Adipocyte (in vitro differentiated cells): Measurements from ENCODE around the gene IRX2.

Experiments used
- DNase-seq: peaks from one replicate; pipeline ENCODE4 v3.0.0-alpha.2; 2015; ENCODE audit warnings: low read depth
- H3K27me3 ChIP-seq: replicated peaks from 2 replicates; pipeline ENCODE4 v1.7.0; 2013; ENCODE audit warnings: mild to moderate bottlenecking, low read length, moderate library complexity; ENCODE audit not compliant: control insufficient read depth, insufficient read depth
- H3K36me3 ChIP-seq: 2 replicates; pipeline ENCODE4 v1.7.0; 2013; ENCODE audit warnings: low read length, mild to moderate bottlenecking, moderate library complexity; ENCODE audit not compliant: control insufficient read depth, insufficient read depth, severe bottlenecking
- H3K4me1 ChIP-seq: 2 replicates; pipeline ENCODE4 v1.7.0; 2013; ENCODE audit warnings: mild to moderate bottlenecking, low read length, moderate library complexity; ENCODE audit not compliant: control insufficient read depth, insufficient read depth
- H3K4me3 ChIP-seq: 2 replicates; pipeline ENCODE4 v1.7.0; 2013; ENCODE audit warnings: mild to moderate bottlenecking, low read length, moderate library complexity
- H3K9ac ChIP-seq: 2 replicates; pipeline ENCODE4 v1.7.0; 2013; ENCODE audit warnings: mild to moderate bottlenecking, low read length, moderate library complexity
- H3K9me3 ChIP-seq: 2 replicates; pipeline ENCODE4 v1.7.0; 2013; ENCODE audit warnings: mild to moderate bottlenecking, low read length, moderate library complexity; ENCODE audit not compliant: control insufficient read depth

The IRX2 gene

GRCh38 chr5:2708751-2709150 is 42.7 kb downstream of the IRX2 start:
- Histone ChIP-seq H3K4me1 (no peaks in the 10 kb centered on the region), H3K9me3 (no peaks in the 10 kb centered on the region), H3K4me3 (no peak overlapping the region), H3K9ac (no peak overlapping the region), H3K36me3 (no peaks in the 10 kb centered on the region), H3K27me3 (peaks cover 27% of the 10 kb centered on the region)
- no peak for DNase-seq

- Histone ChIP-seq H3K4me1 (no peaks in the 10 kb centered on the region), H3K9me3 (no peaks in the 10 kb centered on the region), H3K36me3 (no peaks in the 10 kb centered on the region), H3K27me3 (peaks cover 23% of the 10 kb centered on the region), H3K4me3 (no peak overlapping the region), H3K9ac (no peak overlapping the region)
- no peak for DNase-seq
These were observed 43.3 kb downstream of the IRX2 start for GRCh38 chr5:2708132-2708531.

- H3K36me3 ChIP-seq: no peaks in the 10 kb centered on the region
- DNase-seq: no peak
- H3K4me3 ChIP-seq: no peak overlapping the region
- H3K9me3 ChIP-seq: no peaks in the 10 kb centered on the region
- peaks cover 16% of the 10 kb centered on the region for H3K27me3 ChIP-seq
- H3K9ac ChIP-seq: no peak overlapping the region
- H3K4me1 ChIP-seq: no peaks in the 10 kb centered on the region
These were observed 45.6 kb downstream of the IRX2 start for GRCh38 chr5:2705861-2706260.

DNA sequence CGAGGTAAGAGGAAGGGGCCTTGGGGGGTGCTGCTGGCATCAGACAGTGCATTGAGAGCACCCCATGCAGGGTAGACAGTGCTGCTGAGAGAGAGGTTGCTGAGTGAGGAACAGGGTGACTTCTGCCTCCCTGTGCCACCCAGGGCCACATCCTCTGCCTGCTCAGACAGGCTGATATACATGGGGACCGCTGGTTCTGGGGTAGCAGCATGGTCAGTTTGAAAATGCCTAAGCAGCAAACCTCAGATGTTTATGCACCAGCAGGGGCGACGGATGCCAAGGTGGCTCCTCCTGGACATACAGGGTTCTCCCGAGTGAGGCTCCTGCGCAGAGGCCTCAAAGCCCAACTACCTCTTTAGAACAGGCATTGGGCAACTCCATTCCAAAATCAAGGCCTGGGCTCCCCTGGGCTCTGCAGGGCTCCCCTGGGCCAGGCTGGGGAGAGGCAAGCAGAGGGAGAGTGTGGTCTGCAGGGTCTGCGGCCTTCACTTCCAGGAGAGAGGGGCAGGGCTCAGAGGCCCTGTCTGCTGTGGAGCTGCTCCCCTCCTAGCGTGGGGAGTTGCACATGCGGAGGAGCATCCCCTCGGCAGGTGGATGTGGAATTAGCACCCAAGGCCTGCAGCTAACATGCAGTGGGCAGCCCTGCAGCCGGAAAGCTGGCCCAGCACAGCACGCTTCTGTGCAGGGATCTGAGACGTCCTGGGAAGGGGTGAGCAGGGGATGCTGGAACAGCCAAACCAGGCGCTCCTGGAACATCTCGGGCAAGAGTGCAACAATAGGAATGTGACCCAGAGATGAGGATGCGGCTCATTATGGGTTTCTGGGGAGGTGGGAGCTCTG is 46.5 kb downstream of the IRX2 start:
- H3K9me3 ChIP-seq: no peaks in the 10 kb centered on the region

GRCh38 chr5:2704111-2704510 is 47.4 kb downstream of the IRX2 start:
- DNase-seq: no peak
- H3K9me3 ChIP-seq: no peaks in the 10 kb centered on the region
- no peak overlapping the region for H3K9ac ChIP-seq
- H3K27me3 ChIP-seq: peaks cover 16% of the 10 kb centered on the region
- no peaks in the 10 kb centered on the region for H3K4me1 ChIP-seq
- no peak overlapping the region for H3K4me3 ChIP-seq
- no peaks in the 10 kb centered on the region for H3K36me3 ChIP-seq

More for the DNA sequence above, 46.5 kb downstream of the IRX2 start:
- H3K4me3 ChIP-seq: no peak overlapping the region
- H3K9ac ChIP-seq: no peak overlapping the region
- no peaks in the 10 kb centered on the region for H3K4me1 ChIP-seq
- H3K27me3 ChIP-seq: peaks cover 16% of the 10 kb centered on the region
- no peaks in the 10 kb centered on the region for H3K36me3 ChIP-seq
- no peak for DNase-seq

DNA sequence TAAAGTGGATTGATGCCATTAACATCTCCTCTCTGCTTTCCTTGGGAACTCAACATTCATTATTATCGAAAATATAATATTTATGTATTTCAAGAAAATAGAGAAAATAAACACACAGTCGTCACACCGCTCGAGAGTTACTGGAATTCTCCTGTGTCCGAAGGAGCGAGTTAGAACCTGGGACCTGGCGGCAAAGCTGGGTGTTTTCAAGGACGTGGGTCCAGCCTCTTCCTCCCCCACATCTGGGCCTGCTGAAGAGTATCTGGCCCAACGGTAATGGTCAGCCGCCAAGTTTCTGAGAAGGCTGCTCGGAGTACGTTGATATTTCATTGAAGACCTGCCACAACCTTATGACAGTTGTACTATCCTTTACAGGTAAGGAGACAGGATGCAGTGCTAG is 47.9 kb downstream of the IRX2 start:
- no peak overlapping the region for H3K4me3 ChIP-seq
- DNase-seq: no peak
- H3K9ac ChIP-seq: no peak overlapping the region
- H3K36me3 ChIP-seq: no peaks in the 10 kb centered on the region
- H3K9me3 ChIP-seq: no peaks in the 10 kb centered on the region
- no peaks in the 10 kb centered on the region for H3K4me1 ChIP-seq
- peaks cover 16% of the 10 kb centered on the region for H3K27me3 ChIP-seq

DNA sequence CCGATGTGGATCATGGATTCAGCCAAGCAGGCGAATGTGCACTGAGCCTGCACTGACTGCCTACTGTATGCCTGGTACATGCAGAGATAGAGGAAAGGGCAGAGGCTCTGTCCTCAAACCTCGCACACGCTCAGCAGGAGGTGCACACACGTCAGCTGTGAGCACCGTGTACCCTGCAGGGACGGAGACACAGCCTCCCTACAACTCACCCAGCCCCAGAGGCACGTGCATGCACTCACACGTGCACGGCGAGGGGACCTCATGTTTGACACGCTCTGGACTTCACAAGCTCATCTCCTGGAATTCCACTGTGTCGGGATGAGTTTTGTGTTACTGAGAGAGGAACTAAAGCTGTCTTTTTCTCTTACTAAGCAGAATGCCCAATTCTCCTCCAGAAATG is 48.4 kb downstream of the IRX2 start:
- Histone ChIP-seq H3K9ac (no peak overlapping the region), H3K4me1 (no peaks in the 10 kb centered on the region), H3K27me3 (peaks cover 16% of the 10 kb centered on the region), H3K9me3 (no peaks in the 10 kb centered on the region), H3K4me3 (no peak overlapping the region), H3K36me3 (no peaks in the 10 kb centered on the region)
- no peak for DNase-seq

- peaks cover 16% of the 10 kb centered on the region for H3K27me3 ChIP-seq
- H3K9ac ChIP-seq: no peak overlapping the region
- DNase-seq: no peak
- H3K4me1 ChIP-seq: no peaks in the 10 kb centered on the region
- H3K9me3 ChIP-seq: no peaks in the 10 kb centered on the region
- H3K4me3 ChIP-seq: no peak overlapping the region
- no peaks in the 10 kb centered on the region for H3K36me3 ChIP-seq
These were observed 49.2 kb downstream of the IRX2 start for GRCh38 chr5:2702096-2702879.

- Histone ChIP-seq H3K4me3 (no peak overlapping the region), H3K36me3 (no peaks in the 10 kb centered on the region), H3K9ac (no peak overlapping the region), H3K4me1 (no peaks in the 10 kb centered on the region), H3K9me3 (no peaks in the 10 kb centered on the region), H3K27me3 (peaks cover 15% of the 10 kb centered on the region)
- no peak for DNase-seq
These were observed 49.9 kb downstream of the IRX2 start for GRCh38 chr5:2701592-2701991.

DNA sequence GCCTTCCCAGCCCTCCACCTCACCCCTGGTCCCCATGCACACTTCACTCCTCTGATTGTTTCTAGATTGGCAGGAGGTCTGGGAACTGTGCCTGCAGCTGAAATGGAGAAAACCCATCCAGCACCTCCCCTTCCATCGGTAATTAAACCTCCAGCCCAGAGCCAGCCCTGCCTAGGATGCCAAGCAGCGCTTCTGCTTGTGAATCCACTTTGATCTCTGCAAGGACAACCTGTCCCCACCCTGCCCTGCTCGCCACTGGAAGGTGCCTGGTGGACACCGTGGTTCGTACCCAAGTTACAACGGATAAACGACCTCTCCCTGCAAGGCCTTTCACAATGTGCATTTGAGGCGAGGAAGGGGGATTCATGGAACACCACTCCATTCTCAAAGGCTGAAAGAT is 50.6 kb downstream of the IRX2 start:
- peaks cover 12% of the 10 kb centered on the region for H3K27me3 ChIP-seq
- no peak overlapping the region for H3K4me3 ChIP-seq
- H3K9me3 ChIP-seq: no peaks in the 10 kb centered on the region
- no peak overlapping the region for H3K9ac ChIP-seq
- H3K4me1 ChIP-seq: no peaks in the 10 kb centered on the region
- no peaks in the 10 kb centered on the region for H3K36me3 ChIP-seq
- DNase-seq: no peak

GRCh38 chr5:2699686-2700085 is 51.8 kb downstream of the IRX2 start:
- Histone ChIP-seq H3K4me1 (no peaks in the 10 kb centered on the region), H3K36me3 (no peaks in the 10 kb centered on the region), H3K27me3 (peaks cover 4% of the 10 kb centered on the region), H3K4me3 (no peak overlapping the region), H3K9ac (no peak overlapping the region), H3K9me3 (no peaks in the 10 kb centered on the region)
- no peak for DNase-seq
